ENCODE data around the gene VGLL2. TPM values are rescaled to one million over a fixed set of nuclear protein-coding genes. Genes with fewer than 3 reads are reported as not detected.

VGLL2 gene, protein sequence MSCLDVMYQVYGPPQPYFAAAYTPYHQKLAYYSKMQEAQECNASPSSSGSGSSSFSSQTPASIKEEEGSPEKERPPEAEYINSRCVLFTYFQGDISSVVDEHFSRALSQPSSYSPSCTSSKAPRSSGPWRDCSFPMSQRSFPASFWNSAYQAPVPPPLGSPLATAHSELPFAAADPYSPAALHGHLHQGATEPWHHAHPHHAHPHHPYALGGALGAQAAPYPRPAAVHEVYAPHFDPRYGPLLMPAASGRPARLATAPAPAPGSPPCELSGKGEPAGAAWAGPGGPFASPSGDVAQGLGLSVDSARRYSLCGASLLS
- not detected in 2 replicates for total RNA-seq

DNA sequence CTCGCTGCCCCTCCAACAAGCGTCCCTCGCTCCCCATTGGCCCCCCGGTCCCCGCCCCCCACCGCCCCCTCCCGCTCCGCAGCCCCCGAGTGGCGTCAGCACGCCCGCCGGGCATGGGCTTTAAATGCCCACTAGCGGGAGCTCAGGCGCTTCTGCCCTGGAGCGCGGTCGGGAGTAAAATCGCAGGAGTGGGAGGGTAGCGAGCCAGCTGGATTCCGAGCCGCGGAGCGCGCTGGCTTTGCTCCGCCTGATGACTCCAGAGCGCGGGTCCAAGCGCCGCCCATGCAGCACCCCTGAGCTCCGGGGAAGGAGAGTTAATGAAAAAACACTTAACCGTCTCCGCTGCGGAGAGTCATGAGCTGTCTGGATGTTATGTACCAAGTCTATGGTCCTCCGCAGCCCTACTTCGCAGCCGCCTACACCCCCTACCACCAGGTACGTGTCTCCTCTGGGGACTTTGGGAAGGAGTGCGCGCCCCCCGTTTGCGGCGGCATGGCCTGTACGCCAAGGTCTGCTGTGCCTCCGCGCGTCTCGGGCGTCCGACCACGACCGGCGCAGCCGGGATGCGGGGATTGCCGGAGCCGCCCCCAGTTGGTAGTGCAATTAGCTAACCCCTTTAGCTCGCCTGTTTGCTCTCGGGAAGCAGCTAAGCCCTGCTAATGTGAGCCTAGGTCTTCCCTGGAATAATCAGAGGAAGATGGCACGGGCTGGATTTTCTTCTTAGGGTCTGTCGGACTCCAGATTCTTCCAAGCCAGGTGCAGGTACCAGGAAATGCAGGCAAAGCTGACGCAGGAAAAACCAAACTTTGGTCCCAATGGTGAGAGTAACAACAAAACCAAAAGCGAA is at the start of gene VGLL2:
Gene VGLL2 (plus strand): TSS at position 149 of the 847 bp plus-strand sequence. CDS start 206 bp downstream, at position 355.

Other genes starting within 250 kb of the VGLL2 start
- gene ROS1, start 160.4 kb downstream of the VGLL2 start, total RNA-seq: not detected in 2 replicates
- gene DCBLD1, start 217.1 kb downstream of the VGLL2 start, total RNA-seq: 37.4 and 50.7 TPM in 2 replicates

Data from epithelial cell of umbilical artery (primary cell).